Inflammatory macrophage (primary cell): ENCODE measurements around the gene LYPD6.

ENCODE experiments used
- DNase-seq, 2 donors: peaks; one replicate each; pipeline ENCODE4 v3.0.0-alpha.2; 2020 to 2022

Gene LYPD6

GRCh38 chr2:149353421-149353820 is 23.0 kb downstream of the LYPD6 start:
- no peak for DNase-seq

- DNase-seq = no peak
These were observed 25.5 kb downstream of the LYPD6 start for GRCh38 chr2:149355716-149356422.

- no peak for DNase-seq
These were observed 26.7 kb downstream of the LYPD6 start for GRCh38 chr2:149357058-149357457.

GRCh38 chr2:149360106-149360505 is 29.7 kb downstream of the LYPD6 start:
- no peak for DNase-seq

- DNase-seq = no peak
These were observed 33.6 kb downstream of the LYPD6 start for GRCh38 chr2:149363958-149364357.

- no peak for DNase-seq
These were observed 34.5 kb downstream of the LYPD6 start for GRCh38 chr2:149364839-149365238.

GRCh38 chr2:149365931-149366583 is 35.7 kb downstream of the LYPD6 start:
- no peak for DNase-seq

GRCh38 chr2:149370061-149370775 is 39.8 kb downstream of the LYPD6 start:
- DNase-seq = no peak

- no peak for DNase-seq
These were observed 41.1 kb downstream of the LYPD6 start for GRCh38 chr2:149371476-149371875.

GRCh38 chr2:149375801-149376361 is 45.5 kb downstream of the LYPD6 start:
- DNase-seq = no peak

GRCh38 chr2:149380205-149380604 is 49.8 kb downstream of the LYPD6 start:
- DNase-seq = no peak

- no peak for DNase-seq
These were observed 53.0 kb downstream of the LYPD6 start for GRCh38 chr2:149383340-149383739.

GRCh38 chr2:149385350-149385749 is 55.0 kb downstream of the LYPD6 start:
- DNase-seq = no peak

- no peak for DNase-seq
These were observed 57.0 kb downstream of the LYPD6 start for GRCh38 chr2:149387411-149387810.

- DNase-seq = no peak
These were observed 57.9 kb downstream of the LYPD6 start for GRCh38 chr2:149388120-149388816.

- DNase-seq = no peak
These were observed 59.2 kb downstream of the LYPD6 start for GRCh38 chr2:149389506-149390167.

GRCh38 chr2:149393614-149394013 is 63.2 kb downstream of the LYPD6 start:
- no peak for DNase-seq

- no peak for DNase-seq
These were observed 64.5 kb downstream of the LYPD6 start for GRCh38 chr2:149394864-149395263.

- no peak for DNase-seq
These were observed 69.7 kb downstream of the LYPD6 start for GRCh38 chr2:149399934-149400615.

- no peak for DNase-seq
These were observed 70.6 kb downstream of the LYPD6 start for GRCh38 chr2:149400997-149401396.

GRCh38 chr2:149409506-149409905 is 79.1 kb downstream of the LYPD6 start:
- DNase-seq = no peak
